Frontal cortex (tissue), 4 donors: ENCODE measurements around the gene TUBB. TPM values are rescaled to one million over a fixed set of nuclear protein-coding genes. Genes with fewer than 3 reads are reported as not detected.

Experiments used
- DNase-seq, 2 donors: peaks; one replicate each; pipeline ENCODE4 v3.0.0; 2012; ENCODE audit warnings: low spot score in 2 of 2
- FAIRE-seq: peaks from 2 replicates; lab custom pipeline; 2012; peaks lifted over from hg19 to GRCh38; lab: Jason Lieb, UNC
- small RNA-seq: library from RNA; depleted of rRNA; stranded (forward); fragments of <200 nt; gene quantifications from one replicate; pipeline ENCODE3, GENCODE V24; 2014
- total RNA-seq: library from RNA; depleted of rRNA; stranded (reverse); fragments of >200 nt; gene quantifications from one replicate; pipeline ENCODE4 v1.2.3, GENCODE V29; 2014
- donor health status: control.
- donor health status: control.
- donor health status: control.

The TUBB gene
- total RNA-seq, 1 donor from 2014 or later, result 1,325 TPM

DNA sequence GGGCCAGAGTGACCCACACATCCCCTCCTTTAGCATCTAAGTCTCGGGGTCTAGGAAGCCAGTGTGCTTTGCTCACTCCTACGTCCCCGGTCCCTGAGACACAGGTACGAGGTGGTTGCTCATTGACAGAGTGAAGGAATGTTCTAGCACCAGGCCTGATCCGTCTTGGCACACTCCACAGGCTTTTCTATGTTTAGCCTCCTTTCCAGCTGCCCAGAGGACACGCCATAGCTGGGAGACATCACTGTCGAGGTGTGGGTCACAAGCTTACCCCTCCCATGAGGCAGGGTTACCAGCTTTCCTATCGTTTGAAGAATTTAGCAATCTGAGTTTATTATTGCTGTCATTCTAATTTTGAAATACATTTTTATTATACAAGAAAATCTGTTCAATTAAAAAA is 54.5 kb downstream of the TUBB start:
- FAIRE-seq (no peak), DNase-seq (no peak)

Small RNAs within 50 kb of the gene (small RNA-seq; reads per million reads assigned to genes)
- gene RF00019, result not detected
- gene RN7SL353P, result not detected

Other genes starting within 250 kb of the TUBB start
- gene HLA-E, start 230.8 kb upstream of the TUBB start, total RNA-seq, result 25.7 TPM
- gene GNL1, start 163.9 kb upstream of the TUBB start, total RNA-seq, result 28.1 TPM
- gene PRR3, start 163.1 kb upstream of the TUBB start, total RNA-seq, result 12.2 TPM
- 18.8 TPM for gene ABCF1, start 148.9 kb upstream of the TUBB start, total RNA-seq
- 43.6 TPM for gene PPP1R10, start 103.1 kb upstream of the TUBB start, total RNA-seq
- 53.0 TPM for gene MRPS18B, start 102.5 kb upstream of the TUBB start, total RNA-seq
- 40.4 TPM for gene ATAT1, start 93.5 kb upstream of the TUBB start, total RNA-seq
- gene C6orf136, start 73.2 kb upstream of the TUBB start, total RNA-seq, result 23.2 TPM
- 22.4 TPM for gene DHX16, start 47.3 kb upstream of the TUBB start, total RNA-seq
- 44.0 TPM for gene PPP1R18, start 33.7 kb upstream of the TUBB start, total RNA-seq
- gene NRM, start 29.4 kb upstream of the TUBB start, total RNA-seq, result 0.41 TPM
- 4.1 TPM for gene MDC1, start 3.1 kb upstream of the TUBB start, total RNA-seq
- 46.9 TPM for gene FLOT1, start 22.3 kb downstream of the TUBB start, total RNA-seq
- 2.4 TPM for gene IER3, start 24.2 kb downstream of the TUBB start, total RNA-seq
- gene DDR1, start 164.2 kb downstream of the TUBB start, total RNA-seq, result 106 TPM
- 15.5 TPM for gene GTF2H4, start 187.9 kb downstream of the TUBB start, total RNA-seq
- gene VARS2, start 193.9 kb downstream of the TUBB start, total RNA-seq, result 22.4 TPM
- not detected for gene SFTA2, start 211.8 kb downstream of the TUBB start, total RNA-seq
- gene MUCL3, start 220.6 kb downstream of the TUBB start, total RNA-seq, result not detected